Measurements from ENCODE around the gene PEAR1. TPM values are rescaled to one million over a fixed set of nuclear protein-coding genes. Genes with fewer than 3 reads are reported as not detected.
A peak's percentile ranks its signal among the peaks of the same experiment; 100 is the strongest.

The PEAR1 gene
- total RNA-seq, 2 donors from 2014 or later: 2.5 to 3.5 TPM

- intact Hi-C loops (cut with DNase I): loop anchor here (5.0 kb wide), 1 partner anchor 33 kb away; no protein-coding TSS in a partner anchor
- H3K27me3 ChIP-seq: peaks cover 16% of the 10 kb centered on the region
These were observed 483 bp downstream of the PEAR1 start for GRCh38 chr1:156894001-156894400.

GRCh38 chr1:156894711-156895454 lies 1.4 kb downstream of the PEAR1 start:
- Histone ChIP-seq H3K27me3 (peaks cover 16% of the 10 kb centered on the region), H3K36me3 (no peaks in the 10 kb centered on the region), H3K4me1 (no peaks in the 10 kb centered on the region), H3K9me3 (no peaks in the 10 kb centered on the region), H3K27ac (peak overlapping the region; percentile 7), H3K4me3 (no peak overlapping the region), H3K9ac (ENCODE audit: low read depth in 2 of 2, low read length in 2 of 2) (peak overlapping the region; percentile 1 to 48)
- intact Hi-C loops (cut with DNase I): loop anchor here (5.0 kb wide), 1 partner anchor 32 kb away; no protein-coding TSS in a partner anchor
- DNase-seq: no peak
- TF ChIP-seq CTCF (IDR thresholded peaks at IDR 0.05): no peak

More at GRCh38 chr1:156894001-156894400, 483 bp downstream of the PEAR1 start:
- no peaks in the 10 kb centered on the region for H3K4me1 ChIP-seq
- H3K9ac ChIP-seq (ENCODE audit: low read depth in 2 of 2, low read length in 2 of 2): peak overlapping the region in 1 of 2 donors; percentile 48
- H3K4me3 ChIP-seq: peak overlapping the region; percentile 10
- no peak for DNase-seq
- H3K36me3 ChIP-seq: no peaks in the 10 kb centered on the region
- H3K9me3 ChIP-seq: no peaks in the 10 kb centered on the region
- no peak overlapping the region for H3K27ac ChIP-seq
- TF ChIP-seq CTCF (IDR thresholded peaks at IDR 0.05): no peak

- TF ChIP-seq CTCF (IDR thresholded peaks at IDR 0.05): no peak
- no peak for DNase-seq
- peak overlapping the region; percentile 7 for H3K27ac ChIP-seq
- peaks cover 16% of the 10 kb centered on the region for H3K27me3 ChIP-seq
- no peaks in the 10 kb centered on the region for H3K36me3 ChIP-seq
- no peaks in the 10 kb centered on the region for H3K4me1 ChIP-seq
- no peaks in the 10 kb centered on the region for H3K9me3 ChIP-seq
- peak overlapping the region in 1 of 2 donors; percentile 1 for H3K9ac ChIP-seq (ENCODE audit: low read depth in 2 of 2, low read length in 2 of 2)
- no peak overlapping the region for H3K4me3 ChIP-seq
- intact Hi-C loops (cut with DNase I): no loop called here
These were observed 1.9 kb downstream of the PEAR1 start for GRCh38 chr1:156895455-156895812.

- Histone ChIP-seq H3K9ac (ENCODE audit: low read depth in 2 of 2, low read length in 2 of 2) (no peak overlapping the region), H3K4me3 (no peak overlapping the region), H3K4me1 (no peaks in the 10 kb centered on the region), H3K27ac (peak overlapping the region; percentile 7), H3K36me3 (no peaks in the 10 kb centered on the region), H3K27me3 (peaks cover 16% of the 10 kb centered on the region), H3K9me3 (no peaks in the 10 kb centered on the region)
- no peak for TF ChIP-seq CTCF (IDR thresholded peaks at IDR 0.05)
- no peak for DNase-seq
- intact Hi-C loops (cut with DNase I): no loop called here
These were observed 2.4 kb downstream of the PEAR1 start for GRCh38 chr1:156895927-156896326.

GRCh38 chr1:156896490-156897033 lies 3.0 kb downstream of the PEAR1 start:
- intact Hi-C loops (cut with DNase I): no loop called here
- Histone ChIP-seq H3K27me3 (peaks cover 15% of the 10 kb centered on the region), H3K9me3 (no peaks in the 10 kb centered on the region), H3K36me3 (no peaks in the 10 kb centered on the region), H3K4me3 (no peak overlapping the region), H3K27ac (no peak overlapping the region), H3K9ac (ENCODE audit: low read depth in 2 of 2, low read length in 2 of 2) (peak overlapping the region in 1 of 2 donors; percentile 9), H3K4me1 (no peaks in the 10 kb centered on the region)
- no peak for TF ChIP-seq CTCF (IDR thresholded peaks at IDR 0.05)
- no peak for DNase-seq

All from colonic mucosa (tissue), 4 donors.